Duodenal mucosa (tissue), 2 donors: ENCODE results near the gene VPS4A.
"Not testable (repeated sequence)": the region's sequence is repeated elsewhere in the genome, so short reads cannot be mapped to it uniquely, and the experiment has no call there.

Experiments
- H3K27ac ChIP-seq: one replicate; pipeline ENCODE4 v1.7.0; 2013; ENCODE audit warnings: low read depth, low read length
- H3K27me3 ChIP-seq, 2 donors: one replicate each; pipeline ENCODE4 v1.7.0; 2013; ENCODE audit warnings: low read length in 2 of 2, control low read depth in 1 of 2; ENCODE audit not compliant: insufficient read depth in 2 of 2, control insufficient read depth in 1 of 2
- H3K36me3 ChIP-seq, 2 donors: one replicate each; pipeline ENCODE4 v1.7.0; 2013; ENCODE audit warnings: low read length in 2 of 2, control low read depth in 1 of 2; ENCODE audit not compliant: insufficient read depth in 2 of 2, control insufficient read depth in 1 of 2
- H3K4me1 ChIP-seq, 2 donors: one replicate each; pipeline ENCODE4 v1.7.0; 2013; ENCODE audit warnings: low read length in 2 of 2, control low read depth in 1 of 2; ENCODE audit not compliant: insufficient read depth in 2 of 2, control insufficient read depth in 1 of 2
- H3K4me3 ChIP-seq, 2 donors: one replicate each; pipeline ENCODE4 v1.7.0; 2013; ENCODE audit warnings: low read length in 2 of 2, low read depth in 1 of 2
- H3K9ac ChIP-seq, 2 donors: one replicate each; pipeline ENCODE4 v1.7.0; 2013; ENCODE audit warnings: low read length in 2 of 2, low read depth in 1 of 2
- H3K9me3 ChIP-seq, 2 donors: one replicate each; pipeline ENCODE4 v1.7.0; 2013; ENCODE audit warnings: low read length in 2 of 2, control low read depth in 1 of 2; ENCODE audit not compliant: control insufficient read depth in 1 of 2

VPS4A gene

DNA sequence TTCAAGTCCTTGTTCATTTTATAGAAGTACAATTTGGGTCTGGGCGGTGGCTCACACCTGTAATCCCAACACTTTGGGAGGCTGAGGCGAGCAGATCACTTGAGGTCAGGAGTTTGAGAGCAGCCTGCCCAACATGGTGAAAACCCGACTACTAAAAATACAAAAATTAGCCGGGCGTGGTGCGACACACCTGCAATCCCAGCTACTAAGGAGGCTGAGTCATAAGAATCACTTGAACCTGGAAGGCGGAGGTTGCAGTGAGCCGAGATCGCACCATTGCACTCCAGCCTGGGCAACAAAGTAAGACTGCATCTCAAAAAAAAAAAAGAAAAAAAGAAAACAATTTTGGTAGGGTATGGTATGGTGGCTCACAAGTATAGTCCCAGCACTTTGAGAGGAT, 48.9 kb downstream of the VPS4A start:
- H3K9me3 ChIP-seq, H3K27ac ChIP-seq, H3K4me3 ChIP-seq, H3K27me3 ChIP-seq, H3K9ac ChIP-seq, H3K4me1 ChIP-seq: not testable (repeated sequence)
- peaks cover 11 to 63% of the 10 kb centered on the region in 2 donors for H3K36me3 ChIP-seq

DNA sequence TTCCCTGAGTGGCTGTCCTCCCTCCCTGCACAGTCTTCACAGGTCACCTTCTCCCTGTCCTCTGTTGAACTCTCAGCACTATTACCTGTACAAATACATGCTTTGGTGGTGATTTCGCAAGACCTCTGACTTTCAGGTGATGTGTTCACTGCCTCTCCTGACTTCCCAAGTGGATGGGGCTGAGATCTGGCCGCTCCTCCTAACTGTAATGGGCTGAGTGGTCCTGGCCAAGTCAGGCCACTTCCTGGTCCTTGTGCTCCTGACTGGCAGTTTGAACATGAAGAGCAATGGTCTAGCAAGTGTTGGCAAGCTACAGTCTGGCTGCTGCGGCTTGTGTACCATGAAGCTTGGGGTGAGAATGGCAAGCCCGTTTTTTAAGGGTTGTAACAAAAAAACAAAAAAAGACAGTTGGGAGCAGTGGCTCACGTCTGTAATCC, 52.1 kb downstream of the VPS4A start:
- H3K36me3 ChIP-seq, result peaks cover 34 to 73% of the 10 kb centered on the region in 2 donors
- no peaks in the 10 kb centered on the region for H3K9me3 ChIP-seq
- H3K9ac ChIP-seq, result no peak overlapping the region
- H3K4me3 ChIP-seq, result no peak overlapping the region
- H3K27me3 ChIP-seq, result no peaks in the 10 kb centered on the region
- no peaks in the 10 kb centered on the region for H3K4me1 ChIP-seq
- no peak overlapping the region for H3K27ac ChIP-seq

DNA sequence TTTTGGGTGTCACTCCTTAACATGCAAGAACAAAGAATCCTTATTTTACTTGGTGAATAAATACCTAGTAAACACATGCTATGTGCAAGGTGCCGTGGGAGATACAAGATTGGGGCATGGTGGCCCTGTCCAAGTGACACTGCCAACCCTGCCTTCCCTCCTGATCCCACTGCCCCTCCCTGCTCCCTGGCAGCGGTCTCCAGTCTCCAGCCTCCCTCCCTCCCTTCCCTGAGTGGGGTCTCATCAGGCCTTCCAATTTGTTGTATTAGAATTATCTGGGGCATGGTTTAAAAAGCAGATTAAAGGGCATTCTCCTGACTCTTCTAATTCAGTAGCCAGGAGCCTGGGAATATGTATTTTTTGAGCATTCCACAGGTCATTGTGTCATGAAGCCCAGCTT, 52.9 kb downstream of the VPS4A start:
- H3K36me3 ChIP-seq, result peaks cover 36 to 80% of the 10 kb centered on the region in 2 donors

DNA sequence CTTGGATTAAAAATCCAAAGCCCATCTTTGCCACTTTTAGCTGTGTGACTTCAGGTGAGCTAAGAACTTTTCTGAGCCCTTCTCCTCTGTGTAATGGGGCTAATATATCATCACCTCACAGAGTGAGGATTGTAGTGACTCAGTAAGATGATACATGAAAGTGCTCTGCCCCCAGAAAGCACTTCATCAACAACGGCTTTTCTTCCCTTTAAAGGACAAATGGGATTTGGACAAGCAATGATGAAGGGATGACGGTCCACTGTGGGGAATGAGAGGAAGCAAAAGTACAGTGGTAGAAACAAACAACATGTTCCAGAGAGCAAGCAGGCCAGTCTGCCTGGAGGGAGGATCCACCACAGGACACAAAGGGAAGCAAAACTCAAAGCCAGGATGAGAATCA, 54.8 kb downstream of the VPS4A start:
- no peak overlapping the region for H3K9ac ChIP-seq
- H3K36me3 ChIP-seq, result peaks cover 43 to 88% of the 10 kb centered on the region in 2 donors
- no peak overlapping the region for H3K4me3 ChIP-seq
- no peak overlapping the region for H3K27ac ChIP-seq
- H3K27me3 ChIP-seq, result no peaks in the 10 kb centered on the region
- H3K9me3 ChIP-seq, result no peaks in the 10 kb centered on the region
- no peaks in the 10 kb centered on the region for H3K4me1 ChIP-seq

More for the DNA sequence above, 52.9 kb downstream of the VPS4A start:
- H3K27me3 ChIP-seq, result no peaks in the 10 kb centered on the region
- H3K4me3 ChIP-seq, result no peak overlapping the region
- no peaks in the 10 kb centered on the region for H3K9me3 ChIP-seq
- H3K4me1 ChIP-seq, result no peaks in the 10 kb centered on the region
- H3K27ac ChIP-seq, result no peak overlapping the region
- H3K9ac ChIP-seq, result no peak overlapping the region

DNA sequence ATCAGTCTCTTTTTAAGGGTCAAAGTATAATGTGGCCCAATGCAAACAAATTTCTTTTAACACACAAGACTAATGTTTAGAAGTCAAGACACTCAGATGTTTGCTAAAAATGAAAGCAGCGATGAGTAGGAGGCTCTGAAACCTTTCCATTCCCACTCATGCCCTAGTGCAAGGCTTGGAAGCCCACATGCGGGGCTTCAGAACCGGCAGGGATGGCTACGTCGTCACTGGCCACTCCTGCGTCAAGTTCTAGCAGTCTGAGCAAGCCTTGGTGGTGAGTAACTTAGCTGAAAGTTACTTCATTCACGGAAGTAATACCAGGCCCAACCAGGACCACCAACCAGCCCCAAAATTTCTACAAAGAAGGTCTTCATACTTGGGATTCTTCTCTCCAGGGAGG, 55.3 kb downstream of the VPS4A start:
- Histone ChIP-seq H3K9me3 (no peaks in the 10 kb centered on the region), H3K4me3 (no peak overlapping the region), H3K36me3 (peaks cover 43 to 83% of the 10 kb centered on the region in 2 donors), H3K27ac (no peak overlapping the region), H3K4me1 (no peaks in the 10 kb centered on the region), H3K27me3 (no peaks in the 10 kb centered on the region), H3K9ac (no peak overlapping the region)

DNA sequence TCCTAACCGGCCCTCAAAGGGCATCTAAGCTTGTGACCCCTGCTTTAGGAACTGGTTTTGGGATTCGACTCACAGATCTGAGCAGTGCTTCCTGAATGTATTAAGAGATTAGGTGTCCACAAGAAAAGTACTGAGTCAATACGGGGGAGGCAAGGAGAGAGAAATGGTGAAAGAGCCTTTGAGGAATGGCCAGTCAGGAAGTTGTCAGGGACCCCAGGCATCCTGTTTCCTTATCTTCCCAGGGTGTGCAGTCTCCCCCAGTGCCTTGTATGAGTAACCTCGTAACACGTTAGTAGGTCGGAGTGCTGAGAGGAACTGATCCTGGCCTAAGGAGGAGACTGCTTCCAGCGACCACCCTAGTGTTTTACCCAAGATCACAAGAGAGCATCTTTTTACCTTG, 56.8 kb downstream of the VPS4A start:
- Histone ChIP-seq H3K9ac (no peak overlapping the region), H3K4me3 (no peak overlapping the region), H3K36me3 (peaks cover 43 to 81% of the 10 kb centered on the region in 2 donors), H3K4me1 (peaks cover 4 to 5% of the 10 kb centered on the region in 2 donors), H3K27ac (no peak overlapping the region), H3K27me3 (no peaks in the 10 kb centered on the region), H3K9me3 (no peaks in the 10 kb centered on the region)

DNA sequence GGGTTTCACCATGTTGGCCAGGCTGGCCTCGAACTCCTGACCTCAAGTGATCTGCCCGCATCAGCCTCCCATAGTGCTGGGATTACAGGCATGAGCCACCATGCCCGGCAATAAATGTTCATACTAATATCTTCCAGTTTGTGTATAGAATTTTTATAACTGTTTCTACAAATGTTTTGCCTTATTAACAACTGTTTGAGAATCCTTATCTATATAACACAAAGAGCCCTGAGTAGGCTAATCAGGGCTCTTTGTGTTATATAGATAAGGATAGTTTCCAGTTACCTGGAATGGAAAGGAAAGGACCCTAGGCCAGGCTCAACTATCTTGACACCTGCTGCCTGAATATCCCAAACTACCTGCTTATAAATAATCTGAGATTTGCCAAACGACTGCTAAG, 57.7 kb downstream of the VPS4A start:
- peaks cover 41 to 72% of the 10 kb centered on the region in 2 donors for H3K36me3 ChIP-seq
- no peaks in the 10 kb centered on the region for H3K27me3 ChIP-seq

DNA sequence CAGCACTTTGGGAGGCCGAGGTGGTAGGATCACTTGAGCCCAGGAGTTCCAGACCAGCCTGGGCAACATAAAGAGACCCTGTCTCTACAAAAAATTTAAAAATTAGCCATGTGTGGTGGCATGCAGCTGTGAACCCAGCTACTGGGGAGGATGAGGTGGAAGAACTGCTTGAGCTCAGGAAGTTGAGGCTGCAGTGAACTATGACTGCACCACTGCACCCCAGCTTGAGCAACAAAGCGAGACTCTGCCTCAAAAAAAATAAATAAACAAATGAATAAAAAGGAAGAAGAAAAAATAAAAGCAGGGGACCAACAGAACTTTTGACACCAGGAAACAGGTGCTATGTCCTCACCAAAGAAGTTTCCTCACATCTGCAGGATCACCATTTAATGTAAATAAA, 60.4 kb downstream of the VPS4A start:
- Histone ChIP-seq H3K4me1 (peaks cover 10 to 14% of the 10 kb centered on the region in 2 donors), H3K9me3 (no peaks in the 10 kb centered on the region), H3K9ac (no peak overlapping the region), H3K27ac (no peak overlapping the region), H3K36me3 (peaks cover 25 to 49% of the 10 kb centered on the region in 2 donors), H3K27me3 (no peaks in the 10 kb centered on the region), H3K4me3 (no peak overlapping the region)

More for the DNA sequence above, 57.7 kb downstream of the VPS4A start:
- Histone ChIP-seq H3K4me3 (no peak overlapping the region), H3K27ac (no peak overlapping the region), H3K9ac (no peak overlapping the region), H3K9me3 (no peaks in the 10 kb centered on the region), H3K4me1 (peaks cover 10 to 11% of the 10 kb centered on the region in 2 donors)

DNA sequence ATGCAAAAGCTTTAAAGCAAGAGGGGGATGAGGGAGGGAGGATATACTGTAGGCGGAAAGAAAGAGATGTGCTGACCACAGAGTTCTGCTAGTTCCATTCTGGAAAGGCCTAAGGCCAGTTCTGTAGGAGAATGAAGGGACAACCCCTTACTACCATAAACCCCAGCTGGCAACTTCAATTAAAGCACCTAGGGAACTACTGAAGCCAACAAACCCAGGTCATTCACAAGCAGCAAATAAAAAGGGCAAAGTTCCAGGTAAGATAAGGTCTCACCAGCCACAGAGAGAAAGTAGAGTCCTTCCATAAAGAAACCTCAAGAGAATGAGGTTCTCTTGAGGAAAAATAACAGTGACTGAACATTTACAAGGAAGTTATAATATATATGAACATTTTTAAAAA, 61.9 kb downstream of the VPS4A start:
- Histone ChIP-seq H3K9me3 (no peaks in the 10 kb centered on the region), H3K36me3 (peaks cover 13 to 39% of the 10 kb centered on the region in 2 donors), H3K27me3 (no peaks in the 10 kb centered on the region), H3K27ac (no peak overlapping the region), H3K4me1 (peaks cover 10 to 14% of the 10 kb centered on the region in 2 donors), H3K9ac (no peak overlapping the region), H3K4me3 (no peak overlapping the region)
